Esophagus (tissue), 2 donors: ENCODE results near the gene GFOD1. TPM values are rescaled to one million over a fixed set of nuclear protein-coding genes. Genes with fewer than 3 reads are reported as not detected.

ENCODE experiments used
- H3K27ac ChIP-seq, 2 donors: one replicate each; pipeline ENCODE4 v1.5.1; 2013; ENCODE audit warnings: low read depth in 2 of 2, mild to moderate bottlenecking in 2 of 2, inconsistent platforms in 1 of 2, low read length in 1 of 2, moderate library complexity in 1 of 2
- H3K27me3 ChIP-seq, 2 donors: one replicate each; pipeline ENCODE4 v1.6.1; 2013; ENCODE audit warnings: low read length in 2 of 2, control low read depth in 1 of 2, mild to moderate bottlenecking in 1 of 2; ENCODE audit not compliant: insufficient read depth in 2 of 2, control insufficient read depth in 1 of 2
- H3K36me3 ChIP-seq, 2 donors: one replicate each; pipeline ENCODE4 v1.6.1; 2013; ENCODE audit warnings: low read length in 1 of 2; ENCODE audit not compliant: control insufficient read depth in 2 of 2, insufficient read depth in 2 of 2
- H3K4me1 ChIP-seq, 2 donors: one replicate each; pipeline ENCODE4 v1.6.1; 2013; ENCODE audit warnings: low read length in 1 of 2; ENCODE audit not compliant: control insufficient read depth in 2 of 2, insufficient read depth in 2 of 2
- H3K4me3 ChIP-seq, 2 donors: one replicate each; pipeline ENCODE4 v1.5.1; 2013; ENCODE audit warnings: low read length in 2 of 2, mild to moderate bottlenecking in 2 of 2, low read depth in 1 of 2, moderate library complexity in 1 of 2
- H3K9me3 ChIP-seq, 2 donors: one replicate each; pipeline ENCODE4 v1.6.1; 2013; ENCODE audit warnings: mild to moderate bottlenecking in 2 of 2, low read depth in 1 of 2, low read length in 1 of 2, moderate library complexity in 1 of 2; ENCODE audit not compliant: control insufficient read depth in 2 of 2, insufficient read depth in 1 of 2
- WGBS, 2 donors: extraction: QIAGEN DNeasy Blood & Tissue Kit; methylation state at CpG; one replicate each; pipeline ENCODE4 v1.1.7; 2013; 5-methylcytosine and 5-hydroxymethylcytosine counted together
- polyA plus RNA-seq, 2 donors: library from polyadenylated mRNA; stranded (reverse); fragments of 200-250 nt; gene quantifications; one replicate each; pipeline ENCODE4 v1.2.3, GENCODE V29; 2013
- donor health status: healthy with polysubstance abuse.
- donor health status: Bipolar disorder and iron deficiency.

The GFOD1 gene
- polyA plus RNA-seq, 2 donors = 4.2 to 6.8 TPM

DNA sequence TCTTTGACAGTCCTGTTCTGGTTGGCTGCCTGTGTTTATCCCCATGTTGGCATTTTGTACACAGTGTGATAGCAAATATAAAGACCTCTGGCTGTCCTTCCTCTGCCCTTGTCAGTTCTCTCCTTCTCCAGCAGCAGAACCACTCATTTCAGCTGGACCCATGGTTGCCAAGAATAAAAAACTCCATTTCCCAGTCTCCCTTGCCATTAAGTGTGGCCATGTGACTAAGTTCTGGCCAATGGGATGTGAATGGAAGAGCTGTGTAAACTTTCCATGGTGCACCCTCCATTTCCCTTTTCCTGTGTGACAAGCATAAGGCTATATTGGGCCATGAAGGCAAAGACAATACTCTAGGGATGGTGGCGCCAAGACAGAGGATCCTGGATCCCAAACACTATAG is 80.6 kb downstream of the GFOD1 start:
- Histone ChIP-seq H3K27ac (peak overlapping the region; percentile 60 to 88), H3K27me3 (no peaks in the 10 kb centered on the region), H3K4me3 (no peak overlapping the region), H3K9me3 (no peaks in the 10 kb centered on the region), H3K36me3 (no peaks in the 10 kb centered on the region), H3K4me1 (peaks cover 2 to 4% of the 10 kb centered on the region in 2 donors)
- 83 to 92% methylated on average over 1 of the region's 1 CpG for WGBS, 2 donors

GRCh38 chr6:13405961-13406477 is 81.4 kb downstream of the GFOD1 start:
- 70 to 77% methylated on average over 10 of the region's 10 CpGs for WGBS, 2 donors

DNA sequence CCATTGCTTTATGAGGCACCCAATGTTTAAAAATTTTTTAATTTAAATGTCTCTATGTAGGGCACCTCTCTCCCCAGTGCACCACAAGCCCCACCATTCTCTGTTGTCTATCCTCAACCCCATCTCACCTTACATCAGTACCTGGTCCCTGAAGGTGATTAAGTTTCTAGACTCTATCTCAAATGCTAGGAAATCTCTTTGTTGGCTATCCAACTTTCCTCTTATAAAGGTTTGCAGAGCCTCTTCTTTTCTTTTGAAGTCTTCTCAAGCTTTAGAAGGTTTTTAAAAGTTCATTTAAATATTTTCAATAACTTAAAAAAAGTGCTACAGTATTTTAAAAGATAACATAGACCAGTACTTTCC is 82.5 kb downstream of the GFOD1 start:
- H3K4me3 ChIP-seq = no peak overlapping the region
- H3K4me1 ChIP-seq = peaks cover 2 to 4% of the 10 kb centered on the region in 2 donors
- no peaks in the 10 kb centered on the region for H3K27me3 ChIP-seq
- H3K27ac ChIP-seq = no peak overlapping the region
- no peaks in the 10 kb centered on the region for H3K36me3 ChIP-seq
- H3K9me3 ChIP-seq = no peaks in the 10 kb centered on the region

More at GRCh38 chr6:13405961-13406477, 81.4 kb downstream of the GFOD1 start:
- no peak overlapping the region for H3K4me3 ChIP-seq
- H3K36me3 ChIP-seq = no peaks in the 10 kb centered on the region
- peak overlapping the region; percentile 21 to 50 for H3K27ac ChIP-seq
- no peaks in the 10 kb centered on the region for H3K9me3 ChIP-seq
- no peaks in the 10 kb centered on the region for H3K27me3 ChIP-seq
- peaks cover 2 to 4% of the 10 kb centered on the region in 2 donors for H3K4me1 ChIP-seq

DNA sequence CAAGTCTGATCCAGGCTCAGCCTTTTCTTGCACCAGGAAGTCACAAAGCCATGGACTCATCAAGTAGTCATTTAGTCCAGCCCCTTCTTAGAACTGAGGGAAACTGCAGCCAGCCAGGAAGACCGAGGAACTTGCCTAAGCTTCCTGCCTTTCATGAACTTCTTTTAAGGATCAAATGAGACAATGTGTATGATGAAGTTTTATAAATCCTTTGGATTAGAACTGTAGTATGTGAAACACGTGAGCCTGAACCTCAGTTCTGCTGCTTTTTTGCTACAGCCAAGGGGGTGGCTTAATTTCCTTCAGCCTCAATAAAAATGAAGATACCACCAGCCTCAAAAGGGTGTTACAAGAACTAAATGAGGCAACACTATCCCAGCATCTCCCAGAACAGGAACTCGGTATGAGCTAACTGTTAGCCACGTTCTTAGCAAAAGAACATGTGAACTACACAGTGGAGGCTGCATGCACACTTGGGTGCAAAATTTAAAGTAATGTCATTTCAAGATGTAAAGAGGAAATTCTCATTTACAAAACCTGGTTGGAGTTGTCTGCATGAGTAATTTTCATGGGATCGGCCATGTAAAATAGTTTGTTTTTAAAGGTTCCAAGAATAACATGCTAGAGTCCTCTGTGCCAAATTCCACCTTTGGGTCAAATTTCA is 83.0 kb downstream of the GFOD1 start:
- peaks cover 2 to 4% of the 10 kb centered on the region in 2 donors for H3K4me1 ChIP-seq
- WGBS, 2 donors = 46 to 56% methylated on average over 5 of the region's 5 CpGs
- H3K27ac ChIP-seq = peak overlapping the region in 1 of 2 donors; percentile 41

DNA sequence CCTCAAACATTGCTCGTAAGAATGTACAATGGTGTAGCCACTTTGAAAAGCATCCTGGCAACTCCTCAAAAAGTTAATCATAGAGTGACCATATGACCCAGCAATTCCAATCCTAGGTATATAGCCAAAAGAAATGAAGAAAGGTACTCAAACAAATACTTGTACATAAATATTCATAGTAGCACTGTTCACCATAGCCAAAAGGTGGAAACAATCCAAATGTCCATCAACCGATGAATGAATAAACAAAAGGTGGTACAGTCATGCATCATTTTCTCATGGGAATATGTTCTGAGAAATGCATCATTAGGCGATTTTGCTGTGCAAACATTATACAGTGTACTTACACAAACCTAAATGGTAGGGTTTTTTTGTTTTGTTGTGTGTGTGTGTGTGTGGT is 84.7 kb downstream of the GFOD1 start:
- Histone ChIP-seq H3K27me3 (no peaks in the 10 kb centered on the region), H3K4me1 (peaks cover 2% of the 10 kb centered on the region in 2 donors), H3K9me3 (no peaks in the 10 kb centered on the region), H3K4me3 (no peak overlapping the region), H3K27ac (no peak overlapping the region), H3K36me3 (no peaks in the 10 kb centered on the region)
- 75 to 86% methylated on average over 3 of the region's 3 CpGs for WGBS, 2 donors

More for the DNA sequence above, 83.0 kb downstream of the GFOD1 start:
- Histone ChIP-seq H3K9me3 (no peaks in the 10 kb centered on the region), H3K36me3 (no peaks in the 10 kb centered on the region), H3K4me3 (no peak overlapping the region), H3K27me3 (no peaks in the 10 kb centered on the region)

GRCh38 chr6:13400772-13401171 is 86.6 kb downstream of the GFOD1 start:
- Histone ChIP-seq H3K4me3 (no peak overlapping the region), H3K27ac (no peak overlapping the region), H3K27me3 (no peaks in the 10 kb centered on the region), H3K4me1 (peaks cover 0 to 4% of the 10 kb centered on the region in 2 donors), H3K9me3 (no peaks in the 10 kb centered on the region), H3K36me3 (no peaks in the 10 kb centered on the region)
- 80 to 90% methylated on average over 3 of the region's 3 CpGs for WGBS, 2 donors

- peaks cover 0 to 4% of the 10 kb centered on the region in 2 donors for H3K4me1 ChIP-seq
- H3K36me3 ChIP-seq = no peaks in the 10 kb centered on the region
- H3K27me3 ChIP-seq = no peaks in the 10 kb centered on the region
- 59 to 65% methylated on average over 9 of the region's 9 CpGs for WGBS, 2 donors
- peak overlapping the region; percentile 2 to 38 for H3K27ac ChIP-seq
- no peaks in the 10 kb centered on the region for H3K9me3 ChIP-seq
- no peak overlapping the region for H3K4me3 ChIP-seq
Measured at GRCh38 chr6:13398421-13398994, 88.9 kb downstream of the GFOD1 start.

DNA sequence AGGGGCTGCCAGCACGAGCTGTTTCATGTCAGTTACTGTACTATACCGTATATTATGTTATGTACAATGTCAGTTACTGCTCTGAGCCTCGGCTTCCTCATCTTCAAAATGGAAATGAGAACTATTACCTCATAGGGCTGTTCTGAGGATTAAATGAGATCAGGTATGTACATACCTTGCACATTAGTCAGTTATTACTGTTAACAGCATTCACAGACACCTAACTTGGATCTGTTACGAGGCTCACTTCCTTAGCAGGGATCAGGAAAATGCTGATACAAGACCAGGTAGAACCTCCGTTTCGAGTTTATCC is 89.4 kb downstream of the GFOD1 start:
- no peaks in the 10 kb centered on the region for H3K27me3 ChIP-seq
- peaks cover 0 to 4% of the 10 kb centered on the region in 2 donors for H3K4me1 ChIP-seq
- WGBS, 2 donors = 47 to 60% methylated on average over 6 of the region's 6 CpGs
- H3K27ac ChIP-seq = peak overlapping the region in 1 of 2 donors; percentile 67
- H3K9me3 ChIP-seq = no peaks in the 10 kb centered on the region
- H3K4me3 ChIP-seq = no peak overlapping the region
- H3K36me3 ChIP-seq = no peaks in the 10 kb centered on the region

DNA sequence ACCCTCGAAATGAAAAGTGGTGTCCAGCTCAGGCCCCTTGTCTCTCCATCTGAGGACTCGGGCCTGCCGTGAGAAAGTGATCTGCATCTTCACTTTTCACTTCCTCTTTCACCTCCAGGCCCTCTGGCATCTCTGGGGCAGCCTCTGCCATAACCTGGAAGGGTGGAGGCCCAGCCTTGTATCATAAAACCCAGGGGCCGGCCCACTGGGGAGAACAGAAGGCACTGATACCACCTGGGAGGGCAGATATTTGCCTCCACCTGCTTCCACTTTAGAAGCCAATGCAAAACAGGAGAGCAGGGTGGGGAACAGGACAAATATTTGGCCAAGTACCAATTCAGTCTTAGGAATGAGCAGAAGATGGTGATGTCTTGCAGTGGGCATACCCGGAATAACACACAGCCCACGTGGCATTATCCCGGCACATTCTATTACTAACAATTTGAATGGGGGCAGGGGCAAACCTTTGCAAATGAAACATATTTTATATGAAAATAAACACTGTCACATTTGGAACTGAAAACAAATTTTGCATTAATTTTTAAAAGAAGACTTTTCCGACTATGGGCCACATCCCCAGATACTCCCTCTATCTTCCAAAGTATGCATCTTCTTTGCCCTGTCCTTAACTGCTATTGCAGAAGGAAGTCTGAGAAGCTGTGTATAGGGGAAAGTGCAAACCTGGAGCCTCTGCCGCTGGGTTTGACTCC is 89.9 kb downstream of the GFOD1 start:
- H3K27me3 ChIP-seq = no peaks in the 10 kb centered on the region
- peak overlapping the region in 1 of 2 donors; percentile 67 for H3K27ac ChIP-seq
- no peaks in the 10 kb centered on the region for H3K9me3 ChIP-seq
- no peak overlapping the region for H3K4me3 ChIP-seq
- peaks cover 0 to 4% of the 10 kb centered on the region in 2 donors for H3K4me1 ChIP-seq
- 61 to 64% methylated on average over 9 of the region's 9 CpGs for WGBS, 2 donors
- H3K36me3 ChIP-seq = no peaks in the 10 kb centered on the region
